Skeletal muscle tissue (tissue), 4 donors: ENCODE data around the gene NCAM2. TPM values are rescaled to one million over a fixed set of nuclear protein-coding genes. Genes with fewer than 3 reads are reported as not detected.

Source experiments
- H3K27ac ChIP-seq: one replicate; pipeline ENCODE4 v1.7.0; 2013; ENCODE audit warnings: mild to moderate bottlenecking, low read depth, low read length, inconsistent platforms
- H3K27me3 ChIP-seq, 3 donors: one replicate each; pipeline ENCODE4 v1.7.0; 2013; ENCODE audit warnings: low read length in 3 of 3; ENCODE audit not compliant: control insufficient read depth in 3 of 3, insufficient read depth in 3 of 3
- H3K36me3 ChIP-seq, 3 donors: one replicate each; pipeline ENCODE4 v1.7.0; 2013; ENCODE audit warnings: low read length in 3 of 3; ENCODE audit not compliant: control insufficient read depth in 3 of 3, insufficient read depth in 3 of 3
- H3K4me1 ChIP-seq, 3 donors: one replicate each; pipeline ENCODE4 v1.7.0; 2013; ENCODE audit warnings: low read length in 3 of 3, mild to moderate bottlenecking in 3 of 3; ENCODE audit not compliant: control insufficient read depth in 3 of 3, insufficient read depth in 3 of 3
- H3K4me3 ChIP-seq, 3 donors: one replicate each; pipeline ENCODE4 v1.7.0; 2013; ENCODE audit warnings: low read length in 3 of 3
- H3K9ac ChIP-seq, 3 donors: one replicate each; pipeline ENCODE4 v1.7.0; 2013; ENCODE audit warnings: low read length in 3 of 3, mild to moderate bottlenecking in 3 of 3, moderate library complexity in 2 of 3, low read depth in 1 of 3
- H3K9me3 ChIP-seq, 3 donors: one replicate each; pipeline ENCODE4 v1.7.0; 2013; ENCODE audit warnings: low read length in 3 of 3; ENCODE audit not compliant: control insufficient read depth in 3 of 3
- total RNA-seq: library from RNA; depleted of rRNA; stranded (reverse); fragments of >200 nt; gene quantifications from one replicate; pipeline ENCODE4 v1.2.3, GENCODE V29; 2014
- donor health status: Osteomylitis.

NCAM2 gene
- 6.8 TPM for total RNA-seq

DNA sequence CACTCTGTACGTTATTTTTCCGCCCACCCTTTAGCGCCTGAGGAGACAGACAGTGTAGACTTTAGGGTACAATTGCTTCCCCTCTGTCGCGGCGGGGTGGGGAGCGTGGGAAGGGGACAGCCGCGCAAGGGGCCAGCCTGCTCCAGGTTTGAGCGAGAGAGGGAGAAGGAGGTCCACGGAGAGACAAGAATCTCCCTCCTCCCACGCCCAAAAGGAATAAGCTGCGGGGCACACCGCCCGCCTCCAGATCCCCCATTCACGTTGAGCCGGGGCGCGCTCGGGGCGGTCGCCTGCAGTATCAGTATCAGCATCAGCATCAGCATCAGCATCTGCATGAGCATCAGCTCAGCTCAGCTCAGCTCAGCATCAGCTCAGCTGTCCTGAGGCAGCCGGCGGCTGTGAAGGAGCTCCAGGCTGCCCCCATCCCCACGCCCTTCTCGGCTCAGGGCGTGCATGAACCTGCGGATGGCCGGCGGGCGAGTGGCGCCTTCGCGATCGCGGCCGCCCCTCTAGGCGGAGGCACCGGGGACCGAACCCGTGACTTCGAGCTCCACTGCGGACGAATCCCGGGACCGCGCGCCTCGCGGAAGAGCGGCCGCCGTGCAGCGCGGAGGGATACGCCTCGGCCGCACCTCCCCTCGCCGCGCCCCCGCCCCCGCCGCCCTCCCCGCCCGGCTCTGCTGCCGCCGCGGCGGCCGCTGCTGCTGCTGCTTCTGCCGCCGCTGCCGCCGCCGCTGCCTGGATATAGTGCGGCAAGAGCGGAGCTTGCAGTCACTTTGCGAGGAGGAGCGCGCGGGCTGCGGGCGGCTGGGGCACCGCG is at the start of gene NCAM2:
Gene NCAM2, plus strand, starts transcription at position 774 of the 820 bp plus-strand sequence.
- Histone ChIP-seq H3K27ac (no peak within 1 kb of the TSS), H3K27me3 (peaks cover 10 to 19% (median 17%) of the 10 kb centered on the region in 3 donors), H3K9ac (peak within 1 kb of the TSS in 2 of 3 donors; percentile 16 to 39), H3K36me3 (no peaks in the 10 kb centered on the region), H3K4me3 (peak within 1 kb of the TSS; percentile 56 to 70 (median 66)), H3K4me1 (peaks cover 3 to 13% (median 9%) of the 10 kb centered on the region in 3 donors), H3K9me3 (no peaks in the 10 kb centered on the region)

GRCh38 chr21:20949884-20950283 is 48.3 kb upstream of the NCAM2 start:
- no peak overlapping the region for H3K27ac ChIP-seq
- H3K27me3 ChIP-seq, result no peaks in the 10 kb centered on the region
- no peaks in the 10 kb centered on the region for H3K36me3 ChIP-seq
- H3K9ac ChIP-seq, result no peak overlapping the region
- no peaks in the 10 kb centered on the region for H3K9me3 ChIP-seq
- H3K4me3 ChIP-seq, result no peak overlapping the region
- no peaks in the 10 kb centered on the region for H3K4me1 ChIP-seq

- H3K27me3 ChIP-seq, result no peaks in the 10 kb centered on the region
- no peaks in the 10 kb centered on the region for H3K36me3 ChIP-seq
- H3K9ac ChIP-seq, result no peak overlapping the region
- no peaks in the 10 kb centered on the region for H3K9me3 ChIP-seq
- H3K4me3 ChIP-seq, result no peak overlapping the region
- H3K4me1 ChIP-seq, result no peaks in the 10 kb centered on the region
- no peak overlapping the region for H3K27ac ChIP-seq
These were observed 32.4 kb upstream of the NCAM2 start for GRCh38 chr21:20965816-20966215.

GRCh38 chr21:20968391-20968790 is 29.8 kb upstream of the NCAM2 start:
- no peaks in the 10 kb centered on the region for H3K9me3 ChIP-seq
- no peak overlapping the region for H3K27ac ChIP-seq
- H3K9ac ChIP-seq, result no peak overlapping the region
- no peak overlapping the region for H3K4me3 ChIP-seq
- H3K36me3 ChIP-seq, result no peaks in the 10 kb centered on the region
- no peaks in the 10 kb centered on the region for H3K4me1 ChIP-seq
- no peaks in the 10 kb centered on the region for H3K27me3 ChIP-seq

DNA sequence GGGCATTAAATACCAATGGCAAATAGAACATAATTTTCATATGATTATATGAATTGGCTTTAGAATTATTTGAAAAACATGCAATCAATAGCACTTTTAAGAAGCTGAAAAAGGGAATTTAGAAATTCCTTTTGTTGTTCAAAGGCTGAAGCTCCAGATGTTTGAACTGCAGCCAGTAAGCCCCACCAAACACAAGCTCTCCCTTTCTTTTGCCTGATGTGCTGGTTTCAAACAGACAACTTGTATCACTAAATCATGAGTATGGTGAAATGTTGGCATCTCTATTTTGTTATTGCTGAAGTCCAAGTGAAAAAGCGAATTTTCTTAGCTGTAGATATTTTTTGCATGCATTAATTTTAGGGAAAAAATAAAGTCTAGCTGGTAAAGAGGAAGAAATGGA is 27.5 kb upstream of the NCAM2 start:
- H3K36me3 ChIP-seq, result no peaks in the 10 kb centered on the region
- no peak overlapping the region for H3K9ac ChIP-seq
- H3K27ac ChIP-seq, result no peak overlapping the region
- H3K4me3 ChIP-seq, result no peak overlapping the region
- no peaks in the 10 kb centered on the region for H3K27me3 ChIP-seq
- no peaks in the 10 kb centered on the region for H3K4me1 ChIP-seq
- H3K9me3 ChIP-seq, result no peaks in the 10 kb centered on the region

DNA sequence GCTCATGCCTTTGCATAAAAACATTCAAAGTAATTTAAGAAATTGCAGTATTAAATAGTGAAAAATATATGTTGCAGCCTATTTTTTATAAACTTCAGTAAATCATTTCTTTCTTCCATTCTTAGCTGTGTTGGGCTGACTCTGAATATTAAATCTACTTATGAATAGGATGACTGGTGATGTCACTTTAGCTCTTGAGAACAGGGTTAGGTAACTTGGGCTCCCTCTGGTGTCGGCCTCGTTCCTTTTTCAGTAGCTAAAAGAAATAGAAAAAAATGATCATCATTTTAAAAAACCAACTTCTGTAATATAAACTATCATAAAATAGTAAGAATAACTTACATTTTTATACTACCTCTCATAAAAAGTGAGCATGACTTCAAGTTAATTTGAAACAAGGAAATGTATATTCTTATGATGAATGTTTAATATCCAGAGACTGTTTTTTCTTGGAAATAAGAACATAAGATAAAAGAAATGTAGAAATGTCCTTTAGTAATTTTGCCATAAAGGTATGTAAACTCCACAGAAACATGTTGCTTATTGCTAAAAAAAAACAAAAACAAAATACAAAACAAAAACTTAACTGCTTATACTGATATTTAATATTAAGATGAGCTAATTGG is 26.8 kb upstream of the NCAM2 start:
- H3K36me3 ChIP-seq, result no peaks in the 10 kb centered on the region
- H3K4me1 ChIP-seq, result no peaks in the 10 kb centered on the region
- no peak overlapping the region for H3K4me3 ChIP-seq
- no peak overlapping the region for H3K27ac ChIP-seq
- no peak overlapping the region for H3K9ac ChIP-seq
- no peaks in the 10 kb centered on the region for H3K27me3 ChIP-seq
- no peaks in the 10 kb centered on the region for H3K9me3 ChIP-seq

- Histone ChIP-seq H3K4me3 (no peak overlapping the region), H3K9me3 (no peaks in the 10 kb centered on the region), H3K27ac (no peak overlapping the region), H3K4me1 (peaks cover 3 to 13% (median 9%) of the 10 kb centered on the region in 3 donors), H3K9ac (no peak overlapping the region), H3K36me3 (no peaks in the 10 kb centered on the region), H3K27me3 (peaks cover 10 to 19% (median 15%) of the 10 kb centered on the region in 3 donors)
These were observed 3.4 kb upstream of the NCAM2 start for GRCh38 chr21:20994790-20995189.

DNA sequence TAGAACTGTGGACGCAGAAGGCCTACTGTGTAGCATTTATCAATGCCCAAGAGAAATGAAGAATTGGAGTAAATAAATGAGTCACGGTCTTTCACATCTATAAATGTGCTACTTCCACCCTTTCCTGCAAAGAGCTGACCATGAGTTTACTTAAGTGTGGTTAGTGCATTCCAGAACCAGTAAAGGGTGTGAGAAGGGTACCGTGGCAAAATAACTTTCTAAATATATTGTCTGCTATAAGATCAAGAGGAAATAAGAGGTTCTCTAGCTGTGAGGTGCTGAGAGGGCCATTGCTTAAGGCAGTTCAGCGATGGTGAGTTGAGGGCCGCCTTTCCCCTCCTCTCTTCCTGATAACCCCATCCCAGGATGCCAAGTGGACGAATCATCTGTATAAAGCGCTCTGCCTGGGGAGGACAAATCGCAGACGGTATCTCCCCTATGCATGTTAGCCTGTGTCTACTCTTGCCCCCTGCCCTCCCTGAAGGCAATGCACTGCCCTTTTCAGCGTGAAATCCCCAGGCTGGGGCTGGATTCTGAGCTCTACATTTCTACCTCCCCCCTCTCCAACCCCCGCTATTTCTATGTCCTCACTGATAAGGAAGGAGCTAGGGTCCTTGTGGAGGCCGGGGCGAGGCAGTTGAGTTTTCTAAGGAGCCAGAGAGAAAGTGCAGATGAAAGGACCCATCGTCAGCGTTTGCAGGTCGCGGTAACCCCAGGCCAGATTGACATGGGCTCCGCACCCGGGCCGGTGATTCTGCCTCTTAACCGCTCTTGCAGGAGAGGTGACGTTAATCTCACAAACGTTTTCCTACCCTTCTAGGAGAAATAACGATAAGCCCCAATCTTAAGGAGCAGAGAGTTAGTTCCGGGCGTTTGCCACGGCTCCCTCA is 1.5 kb upstream of the NCAM2 start:
- Histone ChIP-seq H3K27me3 (peaks cover 10 to 19% (median 17%) of the 10 kb centered on the region in 3 donors), H3K9me3 (no peaks in the 10 kb centered on the region), H3K4me1 (peaks cover 3 to 13% (median 9%) of the 10 kb centered on the region in 3 donors), H3K4me3 (peak overlapping the region in 2 of 3 donors; percentile 57 to 66), H3K36me3 (no peaks in the 10 kb centered on the region), H3K27ac (no peak overlapping the region), H3K9ac (no peak overlapping the region)

DNA sequence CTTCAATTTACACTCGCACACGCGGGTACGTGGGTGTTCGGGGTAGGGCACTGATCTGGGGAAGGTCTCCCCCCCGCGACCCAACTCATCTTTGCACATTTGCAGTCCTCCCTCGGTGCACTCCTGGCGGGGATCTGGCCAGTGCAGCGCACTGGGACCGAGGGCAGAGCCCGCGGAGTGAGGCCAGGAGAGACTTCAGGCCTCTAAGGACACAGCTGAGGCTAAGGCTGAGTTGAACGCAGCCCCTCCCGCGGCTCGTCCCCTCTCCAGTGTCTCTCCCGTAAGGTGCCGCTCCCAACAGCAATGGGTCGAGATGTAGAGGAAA is 936 bp upstream of the NCAM2 start:
- Histone ChIP-seq H3K4me1 (peaks cover 3 to 13% (median 9%) of the 10 kb centered on the region in 3 donors), H3K36me3 (no peaks in the 10 kb centered on the region), H3K4me3 (peak overlapping the region; percentile 45 to 66 (median 57)), H3K9me3 (no peaks in the 10 kb centered on the region), H3K27me3 (peaks cover 10 to 19% (median 17%) of the 10 kb centered on the region in 3 donors), H3K9ac (no peak overlapping the region), H3K27ac (no peak overlapping the region)
